WERI-Rb-1 (cell line): ENCODE measurements around the gene INPP5F.
A peak's percentile ranks its signal among the peaks of the same experiment; 100 is the strongest.

Source experiments
- DNase-seq: peaks from one replicate; pipeline ENCODE4 v3.0.0-alpha.2; 2020
- H3K27ac ChIP-seq: fragments of 250-450 bp; sonication (Bioruptor Pico); 2 replicates; pipeline ENCODE4 v1.5.1; 2020; ENCODE audit warnings: mild to moderate bottlenecking, moderate library complexity
- H3K27me3 ChIP-seq: fragments of 250-450 bp; sonication (Bioruptor Pico); 2 replicates; pipeline ENCODE4 v1.5.1; 2021; ENCODE audit warnings: mild to moderate bottlenecking, low read depth, moderate library complexity; ENCODE audit not compliant: insufficient read depth, severe bottlenecking
- H3K36me3 ChIP-seq: fragments of 250-450 bp; sonication (Bioruptor Pico); 2 replicates; pipeline ENCODE4 v1.5.1; 2020; ENCODE audit warnings: mild to moderate bottlenecking, moderate library complexity
- H3K4me3 ChIP-seq: 2 replicates; pipeline ENCODE4 v1.5.1; 2011; ENCODE audit warnings: low read depth, mild to moderate bottlenecking, control low read depth, low read length
- H3K9me3 ChIP-seq: fragments of 250-450 bp; sonication (Bioruptor Pico); 2 replicates; pipeline ENCODE4 v1.5.1; 2021; ENCODE audit warnings: mild to moderate bottlenecking, moderate library complexity; ENCODE audit not compliant: severe bottlenecking
- TF ChIP-seq, protein P1 (sequence below): IDR thresholded peaks from 2 replicates; pipeline ENCODE4 v1.5.1; 2011; ENCODE audit warnings: low read depth, mild to moderate bottlenecking, control low read depth, inconsistent platforms, low read length

Gene INPP5F

DNA sequence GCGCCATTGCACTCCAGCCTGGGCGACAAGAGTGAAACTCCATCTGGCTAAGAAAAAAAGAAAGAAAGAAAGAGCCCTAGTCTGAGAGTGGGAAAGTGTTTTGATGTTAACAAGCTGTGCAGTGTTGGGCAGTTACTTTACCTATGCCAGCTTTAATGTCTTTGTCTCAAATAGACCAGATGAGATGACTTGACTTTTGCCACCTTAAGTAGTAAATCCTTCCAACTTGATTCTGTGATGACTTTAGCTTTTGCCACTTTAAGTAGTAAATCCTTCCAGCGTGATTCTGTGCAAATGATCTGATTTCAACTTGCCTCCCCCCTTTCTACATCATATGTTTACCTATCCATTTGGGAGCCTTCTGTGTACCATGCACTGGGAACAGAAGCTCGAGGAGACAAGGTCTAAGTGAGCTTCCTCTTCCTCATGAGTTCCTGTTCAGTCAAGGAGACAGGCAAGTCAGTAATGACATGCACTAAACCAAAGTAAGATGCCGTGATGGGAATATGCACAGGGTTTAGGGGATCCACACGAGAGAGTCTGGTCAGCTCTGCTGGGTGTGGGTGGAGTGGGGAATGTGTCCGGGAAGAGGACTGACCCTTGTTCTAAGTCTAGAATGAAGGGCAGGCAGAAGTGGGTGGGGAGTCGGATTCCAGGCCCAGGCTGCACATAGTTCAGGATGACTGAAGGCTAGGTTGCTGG is 17.2 kb downstream of the INPP5F start:
- Histone ChIP-seq H3K27ac (no peak overlapping the region), H3K4me3 (no peak overlapping the region), H3K27me3 (no peaks in the 10 kb centered on the region), H3K9me3 (no peaks in the 10 kb centered on the region), H3K36me3 (no peaks in the 10 kb centered on the region)
- TF ChIP-seq, protein P1, sequence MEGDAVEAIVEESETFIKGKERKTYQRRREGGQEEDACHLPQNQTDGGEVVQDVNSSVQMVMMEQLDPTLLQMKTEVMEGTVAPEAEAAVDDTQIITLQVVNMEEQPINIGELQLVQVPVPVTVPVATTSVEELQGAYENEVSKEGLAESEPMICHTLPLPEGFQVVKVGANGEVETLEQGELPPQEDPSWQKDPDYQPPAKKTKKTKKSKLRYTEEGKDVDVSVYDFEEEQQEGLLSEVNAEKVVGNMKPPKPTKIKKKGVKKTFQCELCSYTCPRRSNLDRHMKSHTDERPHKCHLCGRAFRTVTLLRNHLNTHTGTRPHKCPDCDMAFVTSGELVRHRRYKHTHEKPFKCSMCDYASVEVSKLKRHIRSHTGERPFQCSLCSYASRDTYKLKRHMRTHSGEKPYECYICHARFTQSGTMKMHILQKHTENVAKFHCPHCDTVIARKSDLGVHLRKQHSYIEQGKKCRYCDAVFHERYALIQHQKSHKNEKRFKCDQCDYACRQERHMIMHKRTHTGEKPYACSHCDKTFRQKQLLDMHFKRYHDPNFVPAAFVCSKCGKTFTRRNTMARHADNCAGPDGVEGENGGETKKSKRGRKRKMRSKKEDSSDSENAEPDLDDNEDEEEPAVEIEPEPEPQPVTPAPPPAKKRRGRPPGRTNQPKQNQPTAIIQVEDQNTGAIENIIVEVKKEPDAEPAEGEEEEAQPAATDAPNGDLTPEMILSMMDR = no peak
- no peak for DNase-seq

DNA sequence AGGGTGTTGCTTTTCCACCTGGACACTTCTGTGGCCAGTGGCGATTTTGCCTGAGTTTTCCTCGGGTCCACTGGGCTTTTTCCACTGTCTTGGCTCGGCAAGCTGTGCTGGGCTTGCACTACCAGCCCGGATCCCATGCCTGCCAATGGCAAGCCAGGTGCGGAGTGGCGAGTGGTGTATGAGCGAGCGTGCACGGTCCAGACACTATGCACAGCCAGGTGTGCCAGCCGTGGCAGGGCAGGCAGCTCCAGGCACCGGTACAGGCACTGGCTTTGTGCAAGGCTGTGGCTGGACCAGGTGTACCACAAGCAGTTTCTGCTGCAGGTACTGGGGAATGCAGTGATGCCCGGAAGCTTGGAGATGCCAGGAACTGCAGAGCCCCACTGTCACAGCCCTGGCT is 22.1 kb downstream of the INPP5F start:
- H3K27me3 ChIP-seq = no peaks in the 10 kb centered on the region
- no peak overlapping the region for H3K27ac ChIP-seq
- TF ChIP-seq, protein P1 = no peak
- H3K4me3 ChIP-seq = no peak overlapping the region
- H3K9me3 ChIP-seq = no peaks in the 10 kb centered on the region
- no peaks in the 10 kb centered on the region for H3K36me3 ChIP-seq
- no peak for DNase-seq

DNA sequence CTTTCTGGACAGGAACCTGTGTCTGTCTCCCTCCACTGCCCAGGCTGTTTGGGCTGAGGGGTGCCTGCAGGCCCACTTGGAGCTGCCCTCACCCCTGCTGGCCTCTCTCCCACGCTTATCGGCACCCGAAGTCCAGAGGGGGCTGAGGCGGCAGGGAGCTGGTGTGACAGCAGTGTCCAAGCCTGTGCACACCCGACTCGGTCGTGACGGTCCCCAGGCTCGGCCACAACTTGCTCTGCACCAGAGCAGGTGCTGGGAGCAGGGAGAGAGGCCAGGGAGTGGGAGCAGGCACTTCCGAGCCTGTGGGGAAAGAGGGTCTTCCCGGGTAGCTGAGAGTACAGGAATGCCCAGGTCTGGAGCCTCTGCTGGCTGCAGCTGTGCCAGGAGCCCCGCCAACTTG is 23.0 kb downstream of the INPP5F start:
- no peak overlapping the region for H3K4me3 ChIP-seq
- H3K9me3 ChIP-seq = no peaks in the 10 kb centered on the region
- H3K27ac ChIP-seq = no peak overlapping the region
- peaks cover 3% of the 10 kb centered on the region; the same call in 1 of the 2 replicates for H3K36me3 ChIP-seq
- no peak for DNase-seq
- TF ChIP-seq, protein P1 = no peak
- H3K27me3 ChIP-seq = no peaks in the 10 kb centered on the region

GRCh38 chr10:119749455-119749854 is 23.6 kb downstream of the INPP5F start:
- Histone ChIP-seq H3K36me3 (peaks cover 3% of the 10 kb centered on the region; the same call in 1 of the 2 replicates), H3K27ac (no peak overlapping the region), H3K4me3 (no peak overlapping the region), H3K9me3 (no peaks in the 10 kb centered on the region), H3K27me3 (no peaks in the 10 kb centered on the region)
- TF ChIP-seq, protein P1 = no peak
- DNase-seq = no peak

- Histone ChIP-seq H3K9me3 (no peaks in the 10 kb centered on the region), H3K36me3 (peaks cover 3% of the 10 kb centered on the region; the same call in 1 of the 2 replicates), H3K4me3 (no peak overlapping the region), H3K27me3 (no peaks in the 10 kb centered on the region), H3K27ac (no peak overlapping the region)
- DNase-seq = peak; percentile 72
- TF ChIP-seq, protein P1 = peak; percentile 90
Observed at GRCh38 chr10:119750391-119751230, 24.8 kb downstream of the INPP5F start.
